Measurements from ENCODE around the gene IKZF1.

IKZF1 gene

DNA sequence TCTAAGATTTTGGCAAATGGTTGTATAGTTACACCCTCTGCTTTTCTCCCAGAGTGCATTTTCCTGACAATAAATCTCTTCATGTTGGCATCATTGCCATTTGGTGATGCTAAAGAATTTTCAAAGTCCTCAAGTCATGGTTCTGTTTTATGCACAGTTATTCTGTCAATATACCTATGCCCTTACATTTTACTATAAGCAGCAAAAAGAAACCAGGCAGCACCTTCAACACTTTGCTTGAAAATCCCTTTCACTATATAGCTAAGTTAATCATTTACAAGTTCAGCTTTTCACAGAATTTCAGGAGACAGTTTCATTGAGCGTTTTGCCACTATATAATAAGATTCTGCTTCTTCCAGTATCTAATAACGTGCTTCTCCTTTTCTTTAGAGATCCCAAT lies 123.0 kb downstream of the IKZF1 start:
- no peaks in the 10 kb centered on the region for H3K27me3 Mint-ChIP-seq
- no peak overlapping the region for H3K27ac Mint-ChIP-seq
- H3K4me3 Mint-ChIP-seq = no peak overlapping the region
- ATAC-seq (replicated peaks) = no peak
- H3K9me3 Mint-ChIP-seq = no peaks in the 10 kb centered on the region
- no peak for DNase-seq
- peaks cover 6 to 10% of the 10 kb centered on the region in 2 donors for H3K4me1 Mint-ChIP-seq
- no peaks in the 10 kb centered on the region for H3K36me3 Mint-ChIP-seq

DNA sequence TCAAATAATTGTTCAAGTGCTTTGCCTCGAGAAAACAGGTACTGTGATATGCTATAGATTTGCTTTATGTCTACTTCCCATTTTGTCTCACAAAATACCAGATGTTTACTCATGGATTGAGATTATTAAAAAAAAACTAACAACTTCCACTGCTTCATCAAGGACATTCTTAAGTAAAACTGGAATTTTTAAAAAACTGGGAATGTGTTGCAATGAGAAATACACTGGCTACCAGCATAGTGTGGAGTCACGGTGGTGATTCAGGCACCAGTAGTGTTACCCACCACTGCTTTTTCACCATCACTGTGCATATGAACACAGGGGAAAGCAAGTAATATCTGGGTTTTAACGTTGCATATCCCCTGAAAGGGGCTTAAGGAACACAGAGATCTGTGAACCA lies 124.4 kb downstream of the IKZF1 start:
- H3K27me3 Mint-ChIP-seq = no peaks in the 10 kb centered on the region
- no peak for ATAC-seq (replicated peaks)
- peaks cover 3 to 5% of the 10 kb centered on the region in 2 donors for H3K4me1 Mint-ChIP-seq
- H3K4me3 Mint-ChIP-seq = no peak overlapping the region
- no peaks in the 10 kb centered on the region for H3K9me3 Mint-ChIP-seq
- no peak for DNase-seq
- no peak overlapping the region for H3K27ac Mint-ChIP-seq
- no peaks in the 10 kb centered on the region for H3K36me3 Mint-ChIP-seq

DNA sequence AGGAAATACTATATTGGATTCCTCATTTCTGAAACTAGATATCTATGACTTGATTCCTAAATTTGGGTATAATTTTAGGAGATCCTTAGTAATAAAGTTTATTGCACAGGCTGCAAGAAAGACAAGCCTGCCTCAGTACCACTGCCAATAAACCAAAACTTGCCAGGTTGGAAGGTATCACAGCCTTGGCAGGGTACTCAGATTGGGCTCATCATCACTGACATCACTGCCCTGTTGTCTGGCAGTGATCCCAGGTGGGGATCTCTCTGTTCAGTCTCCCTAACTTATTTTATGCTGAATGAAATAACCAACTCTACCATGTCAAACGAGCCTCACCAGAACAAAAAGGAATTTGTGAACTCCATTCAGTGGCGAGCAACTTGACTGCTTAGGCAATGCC lies 126.8 kb downstream of the IKZF1 start:
- H3K4me1 Mint-ChIP-seq = no peaks in the 10 kb centered on the region
- H3K9me3 Mint-ChIP-seq = no peaks in the 10 kb centered on the region
- H3K4me3 Mint-ChIP-seq = no peak overlapping the region
- peaks cover 0 to 4% of the 10 kb centered on the region in 2 donors for H3K36me3 Mint-ChIP-seq
- no peaks in the 10 kb centered on the region for H3K27me3 Mint-ChIP-seq
- no peak overlapping the region for H3K27ac Mint-ChIP-seq
- ATAC-seq (replicated peaks) (no peak), DNase-seq (no peak)

- Mint-ChIP-seq H3K27ac (no peak overlapping the region), H3K27me3 (no peaks in the 10 kb centered on the region), H3K4me1 (peaks cover 0 to 1% of the 10 kb centered on the region in 2 donors), H3K9me3 (no peaks in the 10 kb centered on the region), H3K4me3 (no peak overlapping the region), H3K36me3 (peaks cover 1 to 6% of the 10 kb centered on the region in 2 donors)
- no peak for ATAC-seq (replicated peaks)
- DNase-seq = no peak
Measured at GRCh38 chr7:50431722-50432305, 127.3 kb downstream of the IKZF1 start.

DNA sequence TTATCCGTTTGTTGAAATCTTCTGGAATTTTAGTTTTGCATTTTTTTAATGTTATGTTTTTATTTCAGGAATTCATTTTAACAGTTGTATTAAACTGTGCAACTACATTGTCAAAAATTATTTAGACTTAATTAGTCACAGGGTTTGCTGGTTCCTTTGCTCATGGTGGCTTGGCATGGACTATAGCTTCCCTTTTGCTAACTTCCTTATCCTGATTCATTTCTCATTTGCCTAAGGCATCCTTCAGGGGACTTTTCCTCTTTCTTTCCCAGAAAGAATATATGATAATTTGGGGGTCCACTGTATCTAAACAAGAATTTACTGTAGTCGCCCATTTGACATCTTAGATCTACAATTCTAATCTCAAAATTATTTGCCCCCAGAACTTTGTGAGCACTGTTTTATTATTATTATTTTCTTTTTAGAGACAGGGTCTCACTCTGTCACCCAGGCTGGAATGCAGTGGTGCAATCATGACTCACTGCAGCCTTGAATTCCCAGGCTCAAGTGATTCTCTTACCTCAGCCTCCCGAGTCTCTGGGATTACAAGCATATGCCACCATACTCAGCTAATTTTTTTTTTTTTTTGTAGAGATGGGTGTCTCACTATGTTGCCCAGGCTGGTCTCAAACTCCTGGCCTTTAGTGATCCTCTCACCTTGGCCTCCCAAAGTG lies 131.8 kb downstream of the IKZF1 start:
- Mint-ChIP-seq H3K4me3 (no peak overlapping the region), H3K27me3 (no peaks in the 10 kb centered on the region), H3K9me3 (peaks cover 0 to 2% of the 10 kb centered on the region in 2 donors), H3K36me3 (peaks cover 25 to 36% of the 10 kb centered on the region in 2 donors), H3K27ac (no peak overlapping the region), H3K4me1 (peaks cover 0 to 3% of the 10 kb centered on the region in 2 donors)
- DNase-seq (no peak), ATAC-seq (replicated peaks) (no peak)

DNA sequence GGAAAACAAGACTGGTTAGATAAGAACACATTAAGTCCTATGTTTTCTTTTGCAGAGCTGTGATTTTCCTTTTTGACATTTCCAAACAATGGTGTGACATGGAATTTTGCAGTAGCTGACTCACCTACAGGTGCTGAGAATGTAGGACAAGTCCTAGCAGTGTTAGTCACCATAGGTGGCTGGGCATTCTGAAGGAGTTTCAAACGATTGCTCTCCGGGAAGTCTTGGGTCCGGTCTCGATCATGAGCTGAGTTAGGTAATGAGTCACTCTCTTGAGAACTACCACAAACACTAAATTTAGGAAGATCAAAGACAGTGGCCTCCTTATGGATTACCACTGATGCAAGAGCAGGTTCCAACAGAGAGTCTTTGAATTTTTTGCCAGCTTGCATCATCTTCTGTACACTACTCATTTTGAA lies 142.0 kb downstream of the IKZF1 start:
- DNase-seq = no peak
- Mint-ChIP-seq H3K27ac (no peak overlapping the region), H3K36me3 (peaks cover 19 to 42% of the 10 kb centered on the region in 2 donors), H3K27me3 (no peaks in the 10 kb centered on the region), H3K4me3 (no peak overlapping the region), H3K4me1 (peaks cover 11 to 29% of the 10 kb centered on the region in 2 donors), H3K9me3 (no peaks in the 10 kb centered on the region)
- no peak for ATAC-seq (replicated peaks)

GRCh38 chr7:50448823-50449222 lies 144.3 kb downstream of the IKZF1 start:
- peaks cover 11 to 29% of the 10 kb centered on the region in 2 donors for H3K4me1 Mint-ChIP-seq
- H3K27ac Mint-ChIP-seq = no peak overlapping the region
- DNase-seq (no peak), ATAC-seq (replicated peaks) (no peak)
- H3K9me3 Mint-ChIP-seq = no peaks in the 10 kb centered on the region
- peak overlapping the region; percentile 99 to 100 for H3K4me3 Mint-ChIP-seq
- H3K27me3 Mint-ChIP-seq = no peaks in the 10 kb centered on the region
- H3K36me3 Mint-ChIP-seq = peaks cover 14 to 25% of the 10 kb centered on the region in 2 donors

DNA sequence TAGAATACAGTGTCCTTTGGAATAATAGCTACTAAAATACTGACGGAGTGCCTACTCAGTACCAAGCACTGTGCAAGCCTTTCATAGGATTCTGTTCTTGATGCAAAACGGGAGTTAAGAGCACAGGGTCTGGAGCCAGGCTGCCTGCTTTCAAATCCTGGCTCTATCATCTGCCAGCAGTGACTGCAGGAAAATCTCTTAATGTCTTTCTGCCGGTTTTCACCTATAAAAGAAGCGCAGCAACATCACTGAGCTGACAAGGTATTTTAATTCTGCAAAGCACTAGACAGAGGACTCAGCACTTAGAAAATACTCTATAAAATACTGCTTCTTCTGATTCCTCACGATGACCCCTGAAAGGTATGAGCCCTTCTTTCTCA lies 145.0 kb downstream of the IKZF1 start:
- no peaks in the 10 kb centered on the region for H3K9me3 Mint-ChIP-seq
- ATAC-seq (replicated peaks) = no peak
- H3K27me3 Mint-ChIP-seq = no peaks in the 10 kb centered on the region
- H3K4me3 Mint-ChIP-seq = peak overlapping the region; percentile 99 to 100
- peak overlapping the region; percentile 95 for H3K27ac Mint-ChIP-seq
- no peak for DNase-seq
- peaks cover 10 to 29% of the 10 kb centered on the region in 2 donors for H3K4me1 Mint-ChIP-seq
- peaks cover 10 to 20% of the 10 kb centered on the region in 2 donors for H3K36me3 Mint-ChIP-seq

- peak within 1 kb of the TSS; percentile 99 to 100 for H3K4me3 Mint-ChIP-seq
- peak within 1 kb of the TSS; percentile 95 for H3K27ac Mint-ChIP-seq
- no peaks in the 10 kb centered on the region for H3K9me3 Mint-ChIP-seq
- no peaks in the 10 kb centered on the region for H3K27me3 Mint-ChIP-seq
- DNase-seq (peak; percentile 85), ATAC-seq (replicated peaks) (peak; percentile 96 to 99)
- H3K4me1 Mint-ChIP-seq = peaks cover 10 to 29% of the 10 kb centered on the region in 2 donors
- peaks cover 10 to 20% of the 10 kb centered on the region in 2 donors for H3K36me3 Mint-ChIP-seq
Measured at GRCh38 chr7:50449881-50450589, 145.5 kb downstream of the IKZF1 start, which contains the start of gene FIGNL1. Gene FIGNL1 (minus strand): TSS chr7:50450350. CDS start chr7:50447287, 3,063 bp downstream.

- no peaks in the 10 kb centered on the region for H3K9me3 Mint-ChIP-seq
- H3K27me3 Mint-ChIP-seq = peaks cover 0 to 3% of the 10 kb centered on the region in 2 donors
- ATAC-seq (replicated peaks) (peak; percentile 46 to 48), DNase-seq (peak; percentile 11)
- H3K4me3 Mint-ChIP-seq = peak overlapping the region; percentile 99 to 100
- H3K4me1 Mint-ChIP-seq = peaks cover 10 to 29% of the 10 kb centered on the region in 2 donors
- H3K36me3 Mint-ChIP-seq = peaks cover 10 to 15% of the 10 kb centered on the region in 2 donors
- H3K27ac Mint-ChIP-seq = peak overlapping the region; percentile 95
Measured at GRCh38 chr7:50450590-50451032, 146.1 kb downstream of the IKZF1 start.

Measured in stimulated activated naive B cell treated with anti-CD40 and anti-IgM and Interleukin-4, amounts not matched to agents 10 μg/mL and 1 μg/mL and 100 μg/mL, for 72 hours (primary cell).